GM12891 (cell line): ENCODE data around the gene FHIT.

Experiments used
- DNase-seq: peaks from one replicate; pipeline ENCODE4 v3.0.0; 2011; ENCODE audit warnings: low spot score; ENCODE audit not compliant: insufficient read length
- FAIRE-seq: peaks from 2 replicates; lab custom pipeline; 2011; peaks lifted over from hg19 to GRCh38; lab: Jason Lieb, UNC
- PAX5 ChIP-seq: IDR thresholded peaks from 2 replicates; pipeline ENCODE4 v1.6.1; 2011; ENCODE audit warnings: low read length, moderate library complexity, mild to moderate bottlenecking; ENCODE audit not compliant: insufficient read depth, severe bottlenecking
- POLR2A ChIP-seq: IDR thresholded peaks from 2 replicates; pipeline ENCODE4 v1.6.1; 2011; ENCODE audit warnings: low read depth, low read length, control low read depth
- POLR2AphosphoS5 ChIP-seq: IDR thresholded peaks from 2 replicates; pipeline ENCODE4 v1.6.1; 2011; ENCODE audit warnings: low read depth, low read length, control low read depth
- POU2F2 ChIP-seq: IDR thresholded peaks from 2 replicates; pipeline ENCODE4 v1.6.1; 2011; ENCODE audit warnings: low read depth, mild to moderate bottlenecking, control low read depth, low read length, moderate library complexity
- SPI1 ChIP-seq: IDR thresholded peaks from 2 replicates; pipeline ENCODE4 v1.6.1; 2011; ENCODE audit warnings: low read depth, low read length, control low read depth
- TAF1 ChIP-seq: IDR thresholded peaks from 2 replicates; pipeline ENCODE4 v1.6.1; 2011; ENCODE audit warnings: low read depth, low read length, control low read depth

FHIT gene

DNA sequence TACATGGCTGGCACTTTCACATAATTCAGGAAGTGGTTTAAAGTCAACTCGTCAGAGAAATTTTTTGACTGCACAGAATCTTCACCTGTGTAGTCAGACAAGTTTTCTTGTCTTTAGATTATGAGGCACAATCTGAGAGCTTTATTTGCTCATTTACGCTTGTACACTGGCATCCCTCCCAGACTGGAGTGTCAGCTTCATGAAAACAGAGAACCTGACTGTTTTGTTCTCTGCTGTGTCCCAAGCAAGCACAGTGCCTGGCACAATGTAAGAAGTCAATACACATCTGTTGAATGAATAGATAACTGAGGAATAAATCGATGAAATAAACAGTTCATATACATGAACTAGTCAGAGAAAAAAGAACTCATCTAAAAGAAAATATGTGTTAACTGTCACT, 1355.3 kb downstream of the FHIT start:
- FAIRE-seq (no peak), DNase-seq (no peak)
- TF ChIP-seq TAF1, result no peak
- TF ChIP-seq SPI1, result no peak
- no peak for TF ChIP-seq POLR2A
- TF ChIP-seq PAX5, result no peak
- TF ChIP-seq POU2F2, result no peak
- no peak for TF ChIP-seq POLR2AphosphoS5

DNA sequence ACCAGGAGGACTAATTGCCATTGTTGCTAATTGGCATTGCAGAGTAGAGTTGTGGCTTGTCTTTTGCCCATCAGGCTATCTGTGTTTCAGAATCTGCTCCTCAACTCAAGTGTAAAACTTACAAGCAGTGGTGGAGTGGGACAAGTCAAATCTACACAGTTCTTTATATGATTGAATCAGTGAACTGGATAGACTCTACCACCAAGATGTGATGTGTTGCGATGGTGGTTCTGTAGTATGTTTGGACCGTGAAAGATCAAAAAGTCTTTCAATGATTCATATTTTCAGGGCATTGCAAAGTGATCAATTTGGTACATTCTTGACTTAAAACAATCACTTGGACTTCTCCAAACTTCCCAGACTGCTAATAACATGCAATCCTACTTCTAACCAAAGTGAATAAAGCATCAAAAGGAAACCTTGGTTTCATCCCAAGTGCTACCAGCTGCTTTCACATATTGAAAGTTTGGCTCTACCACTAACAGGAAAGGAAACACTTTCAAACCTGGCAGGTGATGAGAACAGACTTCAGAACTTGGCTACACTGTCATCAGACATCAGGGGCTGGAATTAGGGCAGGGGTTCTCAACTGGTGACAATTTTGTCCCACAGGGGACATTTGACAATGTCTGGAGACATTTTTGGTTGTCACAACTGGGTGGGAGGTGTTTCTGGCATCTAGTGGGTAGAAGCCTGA, 1356.7 kb downstream of the FHIT start:
- DNase-seq, result no peak
- no peak for FAIRE-seq
- no peak for TF ChIP-seq SPI1
- TF ChIP-seq TAF1, result no peak
- no peak for TF ChIP-seq POLR2AphosphoS5
- TF ChIP-seq POLR2A, result no peak
- TF ChIP-seq PAX5, result no peak
- no peak for TF ChIP-seq POU2F2

DNA sequence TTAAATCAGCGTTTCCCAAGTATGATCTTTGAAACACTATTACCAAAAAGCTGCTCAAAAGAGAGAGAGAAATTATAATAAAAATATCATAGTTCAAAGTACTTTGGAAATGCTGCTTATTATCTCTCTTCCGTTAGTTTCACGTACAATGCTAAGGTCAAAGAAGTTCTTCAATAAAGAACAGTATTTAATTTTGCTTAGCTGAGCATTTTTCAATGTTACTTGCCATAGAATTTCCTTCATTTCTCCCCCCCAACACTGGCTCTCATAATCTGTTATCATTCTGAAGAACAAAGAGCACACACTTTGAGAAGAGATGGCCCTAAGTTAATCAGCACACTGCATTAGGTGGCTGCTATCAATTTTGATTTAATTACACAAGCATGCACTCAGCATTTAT, 1360.6 kb downstream of the FHIT start:
- no peak for FAIRE-seq
- DNase-seq, result no peak
- TF ChIP-seq PAX5 (no peak), SPI1 (no peak), POU2F2 (no peak), POLR2AphosphoS5 (no peak), TAF1 (no peak), POLR2A (no peak)

DNA sequence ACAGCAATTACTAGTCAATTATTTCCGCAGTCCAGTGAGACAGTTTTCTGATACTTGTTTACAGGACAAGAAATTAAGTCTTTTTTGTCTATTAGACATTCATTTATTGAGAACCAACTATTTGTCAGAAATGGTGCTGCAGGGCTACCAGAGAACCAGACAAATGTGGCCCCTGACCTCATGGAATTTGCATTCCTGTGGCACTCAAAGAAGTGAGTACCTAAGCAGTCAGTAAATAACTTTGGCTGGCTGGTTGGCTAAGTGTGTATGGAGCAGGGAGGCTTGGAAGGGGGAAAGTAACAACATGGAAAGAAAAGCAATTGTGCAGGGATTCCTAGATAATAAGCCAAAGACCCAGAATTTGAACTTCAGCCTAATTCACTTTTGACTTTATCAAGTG, 1364.5 kb downstream of the FHIT start:
- no peak for DNase-seq
- no peak for TF ChIP-seq POU2F2
- no peak for TF ChIP-seq POLR2AphosphoS5
- no peak for TF ChIP-seq TAF1
- no peak for TF ChIP-seq SPI1
- no peak for TF ChIP-seq PAX5
- no peak for TF ChIP-seq POLR2A
- FAIRE-seq, result no peak

DNA sequence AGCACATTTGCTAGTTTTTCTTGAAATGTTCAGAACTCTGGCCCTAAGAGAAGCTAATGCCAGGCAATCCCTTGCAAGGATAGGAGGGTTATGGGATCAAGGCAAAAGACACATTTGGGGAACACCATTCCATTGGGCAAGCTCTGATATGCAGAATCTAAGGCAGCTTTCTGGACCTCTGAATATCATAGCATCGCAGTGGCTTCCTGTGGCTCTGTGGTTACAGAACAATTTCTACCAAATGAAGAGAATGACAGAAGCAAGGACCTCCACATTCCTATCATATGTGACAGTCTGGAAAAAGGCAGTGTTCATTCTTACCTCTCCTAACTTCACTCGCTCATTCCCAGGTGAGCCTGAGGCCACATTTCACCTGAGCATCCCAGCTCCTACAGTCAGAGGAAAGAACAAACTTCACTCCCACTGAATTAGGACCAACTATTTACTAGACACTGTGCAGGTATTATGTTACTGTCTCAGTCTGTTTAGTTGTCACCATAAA, 1365.3 kb downstream of the FHIT start:
- FAIRE-seq (no peak), DNase-seq (no peak)
- TF ChIP-seq POLR2AphosphoS5 (no peak), SPI1 (no peak), PAX5 (no peak), TAF1 (no peak), POU2F2 (no peak), POLR2A (no peak)

DNA sequence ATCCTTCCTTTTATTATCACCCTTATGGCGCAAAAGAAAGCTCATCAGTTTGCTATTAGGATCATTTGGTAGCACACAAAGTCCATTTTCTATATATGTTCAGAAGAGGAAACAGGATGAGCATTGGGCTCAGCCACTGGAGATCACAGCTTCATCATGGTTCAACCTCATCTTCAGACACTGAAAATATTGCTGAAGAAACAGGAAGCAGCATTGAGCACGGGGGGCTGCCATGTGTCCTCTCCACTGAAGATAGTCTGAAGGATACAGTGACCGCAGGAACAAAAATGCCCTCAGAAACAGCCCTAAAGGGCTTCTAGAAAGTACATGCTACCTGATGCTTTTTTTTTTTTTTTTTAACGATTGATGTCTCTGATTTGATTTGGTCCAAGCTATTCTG, 1366.2 kb downstream of the FHIT start:
- FAIRE-seq, result no peak
- DNase-seq, result no peak
- TF ChIP-seq POLR2A (no peak), POLR2AphosphoS5 (no peak), PAX5 (no peak), SPI1 (no peak), TAF1 (no peak), POU2F2 (no peak)

DNA sequence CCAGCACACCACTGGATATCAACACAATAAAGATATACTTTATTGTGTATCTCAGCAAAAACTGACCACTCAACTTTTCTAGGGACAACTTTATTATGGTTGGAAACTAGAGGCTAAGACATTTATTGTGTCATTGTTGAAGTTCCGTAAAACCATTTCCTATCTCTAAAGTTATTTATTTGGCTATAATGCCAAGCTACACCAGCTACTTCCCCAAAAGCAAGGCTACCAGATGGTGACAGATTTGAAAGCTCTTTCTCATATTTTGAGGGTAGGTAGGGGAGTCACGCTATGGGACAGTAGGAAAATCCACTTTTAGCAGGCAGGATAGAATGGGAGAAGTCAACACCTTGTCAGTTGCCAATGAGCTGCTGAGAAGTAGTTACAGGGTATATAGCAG, 1366.8 kb downstream of the FHIT start:
- FAIRE-seq (no peak), DNase-seq (no peak)
- TF ChIP-seq POLR2AphosphoS5 (no peak), TAF1 (no peak)

DNA sequence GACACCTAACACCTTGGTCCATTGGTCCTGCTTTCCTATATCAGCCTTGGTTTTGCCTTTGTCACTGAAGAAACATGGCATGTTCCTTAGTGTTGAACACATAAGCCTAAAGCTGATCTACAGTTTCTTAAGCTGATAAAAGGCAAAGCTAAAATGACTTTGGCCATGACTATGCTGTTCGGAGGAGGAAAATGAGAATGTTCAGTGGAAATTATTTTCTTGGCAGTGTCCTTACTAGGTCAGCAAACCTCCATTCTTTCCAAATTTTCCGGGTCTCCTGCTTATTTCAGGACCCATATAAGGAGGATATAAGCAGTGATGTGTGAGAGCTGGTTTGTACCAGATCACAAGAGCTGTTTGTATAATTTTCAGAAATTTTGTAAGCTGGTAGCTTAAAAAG, 1368.5 kb downstream of the FHIT start:
- DNase-seq (no peak), FAIRE-seq (no peak)

DNA sequence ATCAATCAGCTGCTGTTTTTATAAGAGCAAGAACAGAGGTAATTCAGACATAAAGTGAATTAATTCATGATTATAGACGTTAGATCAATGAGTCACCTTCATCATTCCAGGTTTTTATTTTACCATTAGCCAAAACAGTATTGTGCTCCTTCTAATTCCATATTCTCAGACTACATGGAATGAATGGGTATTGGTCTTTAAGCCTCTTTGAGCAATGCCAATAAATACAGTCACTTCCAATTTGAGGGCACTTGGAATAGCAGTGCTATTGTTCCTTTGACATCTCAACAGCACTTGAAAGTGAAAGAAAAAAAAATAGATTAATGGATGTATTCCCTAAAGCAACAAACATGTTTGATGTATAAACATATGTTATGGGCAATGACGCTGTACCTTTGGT, 1370.5 kb downstream of the FHIT start:
- DNase-seq, result no peak
- no peak for FAIRE-seq
- TF ChIP-seq TAF1 (no peak), POLR2AphosphoS5 (no peak), PAX5 (no peak), POU2F2 (no peak), POLR2A (no peak), SPI1 (no peak)

More for the DNA sequence above, 1368.5 kb downstream of the FHIT start:
- no peak for TF ChIP-seq PAX5

DNA sequence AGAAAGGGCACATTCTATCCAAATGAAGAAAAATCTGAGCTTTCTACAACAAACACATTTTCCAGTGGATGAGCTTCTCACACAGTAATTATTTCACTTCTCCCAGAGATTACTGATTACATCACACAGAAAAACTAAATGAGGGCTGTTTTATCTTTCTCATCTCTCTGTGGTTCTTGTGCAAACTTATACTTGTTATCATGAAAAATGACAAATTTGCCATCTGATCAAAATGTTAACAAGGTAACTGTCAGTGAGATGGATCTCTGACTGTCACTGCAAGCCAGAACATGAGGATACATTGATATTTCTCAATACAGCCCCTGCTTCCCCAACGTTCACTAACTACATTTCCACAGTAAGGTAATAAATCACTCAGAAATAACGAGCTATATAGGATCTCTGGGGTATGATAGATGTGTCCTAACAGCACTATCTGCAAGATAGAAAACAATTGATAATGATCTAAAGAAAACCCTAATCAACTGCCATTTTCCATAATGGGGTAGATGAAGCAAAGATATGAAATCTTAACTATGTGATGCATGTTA, 1372.1 kb downstream of the FHIT start:
- no peak for FAIRE-seq
- TF ChIP-seq TAF1 (no peak), PAX5 (no peak), POLR2AphosphoS5 (no peak), SPI1 (no peak), POU2F2 (no peak), POLR2A (no peak)
- DNase-seq, result no peak
